Measurements from ENCODE around the gene ANGPTL4. TPM values are rescaled to one million over a fixed set of nuclear protein-coding genes. Genes with fewer than 3 reads are reported as not detected.
A peak's percentile ranks its signal among the peaks of the same experiment; 100 is the strongest.

ANGPTL4 gene
- total and polyA plus RNA-seq, 2 of the 13 experiments (the other 11 are each of a cell fraction or from before 2014, with no cell fraction given) = 0.80 to 21.7 TPM

DNA sequence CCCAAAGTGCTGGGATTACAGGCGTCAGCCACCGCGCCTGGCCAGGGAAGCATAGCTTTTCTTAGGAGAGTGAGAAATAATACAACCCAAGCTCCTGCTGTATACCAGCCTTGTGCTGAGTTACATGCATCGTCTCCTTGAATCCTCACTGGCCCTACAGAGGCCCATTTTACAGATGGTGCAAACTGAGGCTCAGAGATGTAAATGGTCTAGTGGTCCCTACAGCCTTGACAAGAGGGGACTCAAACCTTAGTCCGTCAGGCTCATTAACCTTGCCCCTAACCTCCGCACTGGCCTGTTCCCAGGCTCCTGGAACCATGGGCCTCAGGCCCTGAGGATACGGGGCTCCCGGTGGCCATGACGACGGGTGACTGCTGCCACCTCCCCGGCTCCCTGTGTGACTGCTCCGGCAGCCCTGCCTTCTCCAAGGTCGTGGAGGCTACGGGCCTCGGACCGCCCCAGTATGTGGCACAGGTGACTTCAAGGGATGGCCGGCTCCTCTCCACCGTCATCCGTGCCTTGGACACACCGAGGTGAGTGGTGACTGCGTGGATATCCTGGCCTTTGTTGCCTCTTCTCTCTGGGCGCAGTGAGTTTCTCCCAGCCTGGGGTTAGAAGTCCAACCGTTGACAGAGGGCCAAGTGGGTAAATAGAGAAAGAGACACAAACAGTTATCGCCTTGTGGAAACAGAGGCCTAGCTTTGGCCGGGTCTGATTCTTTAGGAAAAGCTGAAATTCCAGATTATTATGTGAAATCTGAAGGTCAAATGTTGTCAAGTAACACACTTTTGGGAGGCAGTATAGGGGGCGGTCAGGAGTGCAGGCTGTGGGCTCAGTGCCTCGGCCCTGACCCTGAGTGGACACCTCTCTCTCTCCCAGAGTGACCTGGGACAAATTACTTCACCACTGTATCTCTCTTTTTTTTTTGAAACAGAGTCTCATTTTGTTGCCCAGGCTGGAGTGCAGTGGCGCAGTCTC, 57.8 kb downstream of the ANGPTL4 start (continued):
- TF ChIP-seq, protein P1, sequence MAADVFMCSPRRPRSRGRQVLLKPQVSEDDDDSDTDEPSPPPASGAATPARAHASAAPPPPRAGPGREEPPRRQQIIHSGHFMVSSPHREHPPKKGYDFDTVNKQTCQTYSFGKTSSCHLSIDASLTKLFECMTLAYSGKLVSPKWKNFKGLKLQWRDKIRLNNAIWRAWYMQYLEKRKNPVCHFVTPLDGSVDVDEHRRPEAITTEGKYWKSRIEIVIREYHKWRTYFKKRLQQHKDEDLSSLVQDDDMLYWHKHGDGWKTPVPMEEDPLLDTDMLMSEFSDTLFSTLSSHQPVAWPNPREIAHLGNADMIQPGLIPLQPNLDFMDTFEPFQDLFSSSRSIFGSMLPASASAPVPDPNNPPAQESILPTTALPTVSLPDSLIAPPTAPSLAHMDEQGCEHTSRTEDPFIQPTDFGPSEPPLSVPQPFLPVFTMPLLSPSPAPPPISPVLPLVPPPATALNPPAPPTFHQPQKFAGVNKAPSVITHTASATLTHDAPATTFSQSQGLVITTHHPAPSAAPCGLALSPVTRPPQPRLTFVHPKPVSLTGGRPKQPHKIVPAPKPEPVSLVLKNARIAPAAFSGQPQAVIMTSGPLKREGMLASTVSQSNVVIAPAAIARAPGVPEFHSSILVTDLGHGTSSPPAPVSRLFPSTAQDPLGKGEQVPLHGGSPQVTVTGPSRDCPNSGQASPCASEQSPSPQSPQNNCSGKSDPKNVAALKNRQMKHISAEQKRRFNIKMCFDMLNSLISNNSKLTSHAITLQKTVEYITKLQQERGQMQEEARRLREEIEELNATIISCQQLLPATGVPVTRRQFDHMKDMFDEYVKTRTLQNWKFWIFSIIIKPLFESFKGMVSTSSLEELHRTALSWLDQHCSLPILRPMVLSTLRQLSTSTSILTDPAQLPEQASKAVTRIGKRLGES (CRISPR knock-in tag; IDR thresholded peaks at IDR 0.05; ENCODE audit: borderline replicate concordance) = no peak
- TF ChIP-seq FOXP1 (IDR thresholded peaks at IDR 0.05) (no peak), FOXP1 (CRISPR knock-in tag; IDR thresholded peaks at IDR 0.05) (no peak; the same call in 1 of the 2 replicates), MTF2 (CRISPR knock-in tag; IDR thresholded peaks at IDR 0.05; ENCODE audit: borderline replicate concordance) (no peak), NFE2 (CRISPR knock-in tag; IDR thresholded peaks at IDR 0.05) (no peak), KDM5A (IDR thresholded peaks at IDR 0.05; ENCODE audit: borderline replicate concordance, low read length) (no peak; the same call in 1 of the 2 replicates), DPF2 (CRISPR knock-in tag; IDR thresholded peaks at IDR 0.05; ENCODE audit: borderline replicate concordance, low read depth) (peak; percentile 11; the same call in 1 of the 2 replicates), LCORL (IDR thresholded peaks at IDR 0.05) (no peak), LCORL (CRISPR knock-in tag; IDR thresholded peaks at IDR 0.05) (peak; percentile 64; the same call in 1 of the 2 replicates), ZFP62 (CRISPR knock-in tag; IDR thresholded peaks at IDR 0.05) (no peak)
- TF ChIP-seq, protein P2, sequence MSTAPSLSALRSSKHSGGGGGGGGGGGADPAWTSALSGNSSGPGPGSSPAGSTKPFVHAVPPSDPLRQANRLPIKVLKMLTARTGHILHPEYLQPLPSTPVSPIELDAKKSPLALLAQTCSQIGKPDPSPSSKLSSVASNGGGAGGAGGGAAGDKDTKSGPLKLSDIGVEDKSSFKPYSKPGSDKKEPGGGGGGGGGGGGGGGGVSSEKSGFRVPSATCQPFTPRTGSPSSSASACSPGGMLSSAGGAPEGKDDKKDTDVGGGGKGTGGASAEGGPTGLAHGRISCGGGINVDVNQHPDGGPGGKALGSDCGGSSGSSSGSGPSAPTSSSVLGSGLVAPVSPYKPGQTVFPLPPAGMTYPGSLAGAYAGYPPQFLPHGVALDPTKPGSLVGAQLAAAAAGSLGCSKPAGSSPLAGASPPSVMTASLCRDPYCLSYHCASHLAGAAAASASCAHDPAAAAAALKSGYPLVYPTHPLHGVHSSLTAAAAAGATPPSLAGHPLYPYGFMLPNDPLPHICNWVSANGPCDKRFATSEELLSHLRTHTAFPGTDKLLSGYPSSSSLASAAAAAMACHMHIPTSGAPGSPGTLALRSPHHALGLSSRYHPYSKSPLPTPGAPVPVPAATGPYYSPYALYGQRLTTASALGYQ (CRISPR knock-in tag; IDR thresholded peaks at IDR 0.05) = peak; percentile 49; the same call in 1 of the 2 replicates
- TF ChIP-seq, protein P3, sequence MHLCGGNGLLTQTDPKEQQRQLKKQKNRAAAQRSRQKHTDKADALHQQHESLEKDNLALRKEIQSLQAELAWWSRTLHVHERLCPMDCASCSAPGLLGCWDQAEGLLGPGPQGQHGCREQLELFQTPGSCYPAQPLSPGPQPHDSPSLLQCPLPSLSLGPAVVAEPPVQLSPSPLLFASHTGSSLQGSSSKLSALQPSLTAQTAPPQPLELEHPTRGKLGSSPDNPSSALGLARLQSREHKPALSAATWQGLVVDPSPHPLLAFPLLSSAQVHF (CRISPR knock-in tag; IDR thresholded peaks at IDR 0.05) = no peak
- TF ChIP-seq, protein P4, sequence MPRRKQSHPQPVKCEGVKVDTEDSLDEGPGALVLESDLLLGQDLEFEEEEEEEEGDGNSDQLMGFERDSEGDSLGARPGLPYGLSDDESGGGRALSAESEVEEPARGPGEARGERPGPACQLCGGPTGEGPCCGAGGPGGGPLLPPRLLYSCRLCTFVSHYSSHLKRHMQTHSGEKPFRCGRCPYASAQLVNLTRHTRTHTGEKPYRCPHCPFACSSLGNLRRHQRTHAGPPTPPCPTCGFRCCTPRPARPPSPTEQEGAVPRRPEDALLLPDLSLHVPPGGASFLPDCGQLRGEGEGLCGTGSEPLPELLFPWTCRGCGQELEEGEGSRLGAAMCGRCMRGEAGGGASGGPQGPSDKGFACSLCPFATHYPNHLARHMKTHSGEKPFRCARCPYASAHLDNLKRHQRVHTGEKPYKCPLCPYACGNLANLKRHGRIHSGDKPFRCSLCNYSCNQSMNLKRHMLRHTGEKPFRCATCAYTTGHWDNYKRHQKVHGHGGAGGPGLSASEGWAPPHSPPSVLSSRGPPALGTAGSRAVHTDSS (CRISPR knock-in tag; conservative IDR thresholded peaks at IDR 0.05) = peak; percentile 88; the same call in 1 of the 2 replicates
- TF ChIP-seq, protein P5, sequence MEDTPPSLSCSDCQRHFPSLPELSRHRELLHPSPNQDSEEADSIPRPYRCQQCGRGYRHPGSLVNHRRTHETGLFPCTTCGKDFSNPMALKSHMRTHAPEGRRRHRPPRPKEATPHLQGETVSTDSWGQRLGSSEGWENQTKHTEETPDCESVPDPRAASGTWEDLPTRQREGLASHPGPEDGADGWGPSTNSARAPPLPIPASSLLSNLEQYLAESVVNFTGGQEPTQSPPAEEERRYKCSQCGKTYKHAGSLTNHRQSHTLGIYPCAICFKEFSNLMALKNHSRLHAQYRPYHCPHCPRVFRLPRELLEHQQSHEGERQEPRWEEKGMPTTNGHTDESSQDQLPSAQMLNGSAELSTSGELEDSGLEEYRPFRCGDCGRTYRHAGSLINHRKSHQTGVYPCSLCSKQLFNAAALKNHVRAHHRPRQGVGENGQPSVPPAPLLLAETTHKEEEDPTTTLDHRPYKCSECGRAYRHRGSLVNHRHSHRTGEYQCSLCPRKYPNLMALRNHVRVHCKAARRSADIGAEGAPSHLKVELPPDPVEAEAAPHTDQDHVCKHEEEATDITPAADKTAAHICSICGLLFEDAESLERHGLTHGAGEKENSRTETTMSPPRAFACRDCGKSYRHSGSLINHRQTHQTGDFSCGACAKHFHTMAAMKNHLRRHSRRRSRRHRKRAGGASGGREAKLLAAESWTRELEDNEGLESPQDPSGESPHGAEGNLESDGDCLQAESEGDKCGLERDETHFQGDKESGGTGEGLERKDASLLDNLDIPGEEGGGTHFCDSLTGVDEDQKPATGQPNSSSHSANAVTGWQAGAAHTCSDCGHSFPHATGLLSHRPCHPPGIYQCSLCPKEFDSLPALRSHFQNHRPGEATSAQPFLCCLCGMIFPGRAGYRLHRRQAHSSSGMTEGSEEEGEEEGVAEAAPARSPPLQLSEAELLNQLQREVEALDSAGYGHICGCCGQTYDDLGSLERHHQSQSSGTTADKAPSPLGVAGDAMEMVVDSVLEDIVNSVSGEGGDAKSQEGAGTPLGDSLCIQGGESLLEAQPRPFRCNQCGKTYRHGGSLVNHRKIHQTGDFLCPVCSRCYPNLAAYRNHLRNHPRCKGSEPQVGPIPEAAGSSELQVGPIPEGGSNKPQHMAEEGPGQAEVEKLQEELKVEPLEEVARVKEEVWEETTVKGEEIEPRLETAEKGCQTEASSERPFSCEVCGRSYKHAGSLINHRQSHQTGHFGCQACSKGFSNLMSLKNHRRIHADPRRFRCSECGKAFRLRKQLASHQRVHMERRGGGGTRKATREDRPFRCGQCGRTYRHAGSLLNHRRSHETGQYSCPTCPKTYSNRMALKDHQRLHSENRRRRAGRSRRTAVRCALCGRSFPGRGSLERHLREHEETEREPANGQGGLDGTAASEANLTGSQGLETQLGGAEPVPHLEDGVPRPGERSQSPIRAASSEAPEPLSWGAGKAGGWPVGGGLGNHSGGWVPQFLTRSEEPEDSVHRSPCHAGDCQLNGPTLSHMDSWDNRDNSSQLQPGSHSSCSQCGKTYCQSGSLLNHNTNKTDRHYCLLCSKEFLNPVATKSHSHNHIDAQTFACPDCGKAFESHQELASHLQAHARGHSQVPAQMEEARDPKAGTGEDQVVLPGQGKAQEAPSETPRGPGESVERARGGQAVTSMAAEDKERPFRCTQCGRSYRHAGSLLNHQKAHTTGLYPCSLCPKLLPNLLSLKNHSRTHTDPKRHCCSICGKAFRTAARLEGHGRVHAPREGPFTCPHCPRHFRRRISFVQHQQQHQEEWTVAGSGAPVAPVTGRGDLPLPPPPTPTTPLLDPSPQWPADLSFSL (CRISPR knock-in tag; IDR thresholded peaks at IDR 0.05) = no peak
